ENCODE results near the gene TMED7.

The TMED7 gene

DNA sequence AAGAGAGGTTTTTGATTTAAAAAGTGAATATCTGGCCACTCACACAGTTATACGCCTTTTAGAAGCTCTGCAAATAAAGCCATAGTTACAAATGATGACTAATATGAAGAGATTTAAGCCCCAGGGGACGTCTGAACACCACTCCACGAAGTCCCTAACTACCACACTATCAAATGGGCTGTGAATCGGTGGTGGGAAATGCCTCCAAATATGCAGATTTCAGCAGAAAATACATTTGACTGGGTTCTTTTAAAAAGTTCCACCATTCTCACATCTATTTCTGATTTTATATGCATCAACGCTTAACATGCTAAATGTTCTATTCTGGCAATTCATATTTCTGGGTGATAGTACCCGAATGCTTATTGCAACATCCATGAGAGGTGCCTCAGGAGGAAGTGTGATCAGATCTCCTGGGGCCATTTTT, 46.1 kb downstream of the TMED7 start:
- DNase-seq = no peak

GRCh38 chr5:115579216-115579615, 46.6 kb downstream of the TMED7 start:
- no peak for DNase-seq

DNA sequence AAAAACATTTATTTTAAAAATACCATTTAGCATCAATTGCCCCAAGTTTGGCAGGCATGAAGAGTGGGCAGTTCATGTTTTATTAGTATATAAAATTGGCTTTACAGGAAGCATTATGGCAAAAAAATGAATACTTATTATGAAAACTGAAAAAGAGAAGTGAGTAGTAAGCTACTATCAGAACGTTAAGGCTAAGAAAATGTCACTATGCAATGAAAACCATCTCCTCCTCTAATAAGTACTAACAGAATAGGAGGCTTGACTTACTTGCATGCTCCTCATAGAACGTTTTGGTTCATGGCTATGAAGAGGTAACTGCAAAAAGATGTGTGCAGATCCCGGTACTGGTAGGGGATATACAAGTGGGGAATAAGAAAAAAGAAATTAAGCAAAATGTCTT, 47.2 kb downstream of the TMED7 start:
- no peak for DNase-seq

- DNase-seq = no peak
Observed at GRCh38 chr5:115577741-115578140, 48.1 kb downstream of the TMED7 start.

GRCh38 chr5:115577329-115577728, 48.5 kb downstream of the TMED7 start:
- peak in 2 of 3 donors; percentile 36 to 46 for DNase-seq

DNA sequence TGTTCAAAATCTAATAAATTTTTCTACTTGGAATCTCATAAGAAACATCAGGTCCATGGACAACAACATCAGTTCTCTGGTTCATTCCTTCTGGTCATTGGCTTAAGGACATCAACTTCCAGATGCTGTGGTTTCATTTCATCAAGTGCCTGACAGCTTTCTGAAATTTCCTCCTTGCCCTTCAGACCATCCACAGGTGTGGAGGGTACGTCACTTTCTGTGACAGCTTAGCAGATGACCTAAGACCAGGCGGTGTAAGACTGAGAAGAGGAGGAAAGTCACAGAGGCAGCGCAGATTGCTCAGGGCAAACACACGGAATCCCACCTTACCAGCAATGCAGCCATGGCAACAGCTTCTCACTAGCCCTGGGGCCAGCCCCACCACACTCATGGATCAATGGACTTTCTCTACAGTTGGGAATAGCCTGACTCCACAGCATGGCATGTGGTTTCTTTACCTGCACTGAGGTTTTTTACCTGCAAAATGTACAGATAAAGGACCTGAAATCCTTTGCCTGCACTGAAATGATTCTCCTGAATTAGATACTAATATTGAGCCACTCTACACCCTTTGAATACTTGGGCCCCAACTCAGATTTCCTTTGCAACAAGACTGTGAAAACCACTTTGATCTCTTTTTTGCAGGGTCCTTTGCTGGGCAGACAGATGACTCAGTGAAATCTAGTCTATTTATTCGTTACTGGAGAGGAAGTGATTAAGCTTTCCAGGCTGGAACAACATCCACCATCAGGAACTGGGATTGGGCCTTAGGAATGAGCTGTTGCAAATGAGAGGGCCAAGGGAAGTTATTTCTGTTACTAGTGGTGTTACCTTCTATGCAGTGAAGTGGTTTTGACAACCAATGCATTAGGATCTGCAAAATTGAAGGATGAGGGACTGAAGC, 50.4 kb downstream of the TMED7 start:
- DNase-seq = peak in 1 of 3 donors; percentile 24

DNA sequence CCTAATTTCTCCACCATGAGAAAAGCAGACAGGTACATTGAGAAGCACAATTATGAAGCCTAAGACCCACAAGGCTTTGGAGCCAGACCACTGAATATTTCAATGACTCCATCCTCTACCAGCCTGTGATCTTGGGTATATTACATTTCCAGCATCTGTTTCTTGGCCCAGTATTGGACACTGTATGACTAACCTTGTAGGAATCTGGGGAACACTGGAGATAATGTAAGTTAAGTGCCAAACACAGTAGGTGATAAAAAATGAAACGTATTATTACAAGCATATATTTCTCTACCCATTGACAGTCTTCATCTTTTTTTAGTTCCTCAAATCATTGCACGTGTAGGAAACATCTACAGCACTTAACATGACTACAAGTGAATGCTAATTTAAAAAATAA, 52.7 kb downstream of the TMED7 start:
- no peak for DNase-seq

- DNase-seq = no peak
Observed at GRCh38 chr5:115571441-115571878, 54.4 kb downstream of the TMED7 start.

GRCh38 chr5:115568668-115569067, 57.2 kb downstream of the TMED7 start:
- no peak for DNase-seq

- no peak for DNase-seq
Observed at GRCh38 chr5:115565233-115565632, 60.6 kb downstream of the TMED7 start.
